Left lung (tissue), 10 donors: ENCODE results near the gene THOC7. TPM values are rescaled to one million over a fixed set of nuclear protein-coding genes. Genes with fewer than 3 reads are reported as not detected.

Source experiments
- ATAC-seq: fragments of 200-7000 bp; cut with Tn5 transposase; one replicate; pipeline ENCODE4 v1.9.1; 2020; ENCODE audit warnings: moderate library complexity
- DNase-seq, 4 donors: peaks; one replicate each; pipeline ENCODE4 v3.0.0-alpha.2; 2013 to 2020
- H3K27ac ChIP-seq, 2 donors: fragments of 200-600 bp; sonication (generic) in 1 of 2; one replicate each; pipeline versions ENCODE4 v1.5.0 to v1.8.0; 2020 to 2021
- H3K27me3 ChIP-seq, 2 donors: fragments of 200-600 bp; sonication (generic) in 1 of 2; one replicate each; pipeline versions ENCODE4 v1.5.0 to v1.8.0; 2020 to 2021
- H3K36me3 ChIP-seq, 2 donors: fragments of 200-600 bp; sonication (generic) in 1 of 2; one replicate each; pipeline versions ENCODE4 v1.5.0 to v1.8.0; 2020 to 2021
- H3K4me1 ChIP-seq, 2 donors: fragments of 200-600 bp; one replicate each; pipeline ENCODE4 v1.8.0; 2021
- H3K4me3 ChIP-seq, 2 donors: fragments of 200-600 bp; sonication (generic) in 1 of 2; one replicate each; pipeline versions ENCODE4 v1.5.0 to v1.8.0; 2020 to 2021; ENCODE audit warnings: mild to moderate bottlenecking in 1 of 2
- H3K9me3 ChIP-seq, 2 donors: fragments of 200-600 bp; sonication (generic) in 1 of 2; one replicate each; pipeline versions ENCODE4 v1.5.0 to v1.8.0; 2020 to 2021
- intact Hi-C, 2 donors: fragments of 100-400 bp; cut with DNase I; formaldehyde crosslinking; loops; one replicate each; pipeline versions ENCODE4 v1.11.2 to v1.14.2; 2022
- polyA plus RNA-seq, 6 donors: library from polyadenylated mRNA; unstranded; fragments of 120-200 nt; gene quantifications; one replicate each; pipeline ENCODE4 v1.2.1, GENCODE V29; 2013; ENCODE audit not compliant: insufficient read length in 6 of 6
- total RNA-seq, 2 donors: library from RNA; stranded (reverse); fragmentation: NEBNext Ultra II Directional; extraction: Animal tissue kit (Norgen Biotek cat#: 25700); gene quantifications; one replicate each; pipeline ENCODE4 v1.2.1, GENCODE V29; 2021
- TF ChIP-seq, protein P1 (sequence below), 2 donors: fragments of 200-600 bp; sonication (generic) in 1 of 2; IDR thresholded peaks; one replicate each; pipeline versions ENCODE4 v1.5.0 to v1.8.0; 2021; ENCODE audit warnings: antibody characterized with exemption in 2 of 2
- donor health status: DM: no; HTN: yes; CAD: no.
- donor health status: DM: no; HTN: no; CAD: no.

THOC7 gene
- total and polyA plus RNA-seq, 8 donors, result 46.7 to 80.2 (median 75.6) TPM

DNA sequence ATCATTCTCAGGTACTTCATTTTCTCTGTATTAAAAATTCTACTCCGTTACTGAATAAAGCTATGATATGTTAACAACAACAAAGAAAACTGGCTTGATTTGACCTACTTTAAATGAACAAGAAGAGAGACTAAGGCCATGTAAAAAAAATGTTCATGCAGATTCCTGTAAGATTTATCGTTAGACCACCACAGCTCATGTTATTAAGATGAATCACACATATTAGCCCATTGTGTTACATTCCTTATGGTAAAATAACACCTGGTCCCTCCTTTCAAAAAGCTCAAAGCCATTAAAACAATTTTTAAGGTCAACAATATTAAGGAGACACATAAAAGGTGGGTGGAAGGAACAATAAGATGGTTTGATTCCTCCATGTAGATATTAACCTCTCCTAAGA lies 6.3 kb downstream of the THOC7 start:
- Histone ChIP-seq H3K27me3 (no peaks in the 10 kb centered on the region), H3K27ac (no peak overlapping the region), H3K4me3 (no peak overlapping the region), H3K4me1 (peaks cover 0 to 9% of the 10 kb centered on the region in 2 donors), H3K36me3 (no peaks in the 10 kb centered on the region), H3K9me3 (no peaks in the 10 kb centered on the region)
- TF ChIP-seq, protein P1, sequence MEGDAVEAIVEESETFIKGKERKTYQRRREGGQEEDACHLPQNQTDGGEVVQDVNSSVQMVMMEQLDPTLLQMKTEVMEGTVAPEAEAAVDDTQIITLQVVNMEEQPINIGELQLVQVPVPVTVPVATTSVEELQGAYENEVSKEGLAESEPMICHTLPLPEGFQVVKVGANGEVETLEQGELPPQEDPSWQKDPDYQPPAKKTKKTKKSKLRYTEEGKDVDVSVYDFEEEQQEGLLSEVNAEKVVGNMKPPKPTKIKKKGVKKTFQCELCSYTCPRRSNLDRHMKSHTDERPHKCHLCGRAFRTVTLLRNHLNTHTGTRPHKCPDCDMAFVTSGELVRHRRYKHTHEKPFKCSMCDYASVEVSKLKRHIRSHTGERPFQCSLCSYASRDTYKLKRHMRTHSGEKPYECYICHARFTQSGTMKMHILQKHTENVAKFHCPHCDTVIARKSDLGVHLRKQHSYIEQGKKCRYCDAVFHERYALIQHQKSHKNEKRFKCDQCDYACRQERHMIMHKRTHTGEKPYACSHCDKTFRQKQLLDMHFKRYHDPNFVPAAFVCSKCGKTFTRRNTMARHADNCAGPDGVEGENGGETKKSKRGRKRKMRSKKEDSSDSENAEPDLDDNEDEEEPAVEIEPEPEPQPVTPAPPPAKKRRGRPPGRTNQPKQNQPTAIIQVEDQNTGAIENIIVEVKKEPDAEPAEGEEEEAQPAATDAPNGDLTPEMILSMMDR (IDR thresholded peaks at IDR 0.05), result no peak
- ATAC-seq, result no peak
- no peak for DNase-seq
- intact Hi-C loops, result no loop called here

DNA sequence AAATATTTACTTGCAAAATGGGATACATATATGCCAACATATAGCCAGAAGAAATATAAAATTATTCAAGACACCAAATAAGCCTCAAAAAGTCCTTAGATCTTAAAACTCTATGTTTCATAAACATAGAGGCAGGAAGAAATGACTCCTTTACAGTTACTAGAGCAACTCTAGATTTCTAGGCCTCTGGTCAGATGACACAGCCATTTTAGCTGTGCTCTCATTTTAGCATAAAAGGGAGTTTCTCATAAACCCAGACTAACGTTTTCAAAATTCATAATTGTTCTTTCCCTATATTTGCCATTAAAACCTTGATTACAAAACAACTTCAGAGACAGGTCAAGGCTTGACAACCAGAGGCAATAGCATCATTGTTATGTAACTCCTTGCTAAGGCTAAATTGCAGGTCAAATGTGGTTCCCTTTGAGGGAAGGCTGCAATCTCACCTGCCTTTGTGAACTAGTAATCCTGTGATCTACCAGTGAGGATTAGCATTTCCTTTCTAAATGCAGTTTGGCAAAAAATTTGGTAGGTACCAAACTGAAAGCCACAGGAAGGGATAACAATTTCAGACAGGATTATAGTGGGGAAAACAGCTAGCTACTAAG lies 8.2 kb downstream of the THOC7 start:
- H3K27me3 ChIP-seq, result no peaks in the 10 kb centered on the region
- ATAC-seq (no peak), DNase-seq (no peak)
- no peaks in the 10 kb centered on the region for H3K36me3 ChIP-seq
- TF ChIP-seq, protein P1 (IDR thresholded peaks at IDR 0.05), result no peak
- H3K4me1 ChIP-seq, result peaks cover 0 to 4% of the 10 kb centered on the region in 2 donors
- H3K27ac ChIP-seq, result no peak overlapping the region
- H3K4me3 ChIP-seq, result no peak overlapping the region
- intact Hi-C loops, result no loop called here
- H3K9me3 ChIP-seq, result no peaks in the 10 kb centered on the region

DNA sequence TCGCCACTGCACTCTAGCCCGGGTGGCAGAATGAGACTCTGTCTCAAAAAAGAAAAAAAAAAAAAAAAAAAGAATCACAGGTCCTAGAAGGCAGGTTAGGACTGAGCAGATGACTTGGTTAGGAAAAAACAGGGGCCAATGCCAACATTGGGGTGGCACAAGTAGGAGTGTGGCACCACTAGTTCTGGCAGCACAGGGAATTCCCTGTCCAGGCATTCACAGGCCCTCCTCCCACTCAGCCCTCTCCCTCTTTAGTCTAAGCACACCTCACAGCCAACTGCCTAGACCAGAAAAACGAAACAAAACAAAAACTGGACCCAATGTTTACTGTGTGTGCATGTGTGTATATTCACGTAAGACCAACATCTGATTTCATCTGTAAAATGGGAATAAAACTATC lies 10.5 kb downstream of the THOC7 start:
- TF ChIP-seq, protein P1 (IDR thresholded peaks at IDR 0.05), result no peak
- no peak for DNase-seq
- H3K4me3 ChIP-seq, result no peak overlapping the region
- H3K4me1 ChIP-seq, result peaks cover 0 to 4% of the 10 kb centered on the region in 2 donors
- intact Hi-C loops, result no loop called here
- H3K36me3 ChIP-seq, result no peaks in the 10 kb centered on the region
- no peaks in the 10 kb centered on the region for H3K9me3 ChIP-seq
- H3K27me3 ChIP-seq, result no peaks in the 10 kb centered on the region
- H3K27ac ChIP-seq, result no peak overlapping the region
- ATAC-seq, result no peak

DNA sequence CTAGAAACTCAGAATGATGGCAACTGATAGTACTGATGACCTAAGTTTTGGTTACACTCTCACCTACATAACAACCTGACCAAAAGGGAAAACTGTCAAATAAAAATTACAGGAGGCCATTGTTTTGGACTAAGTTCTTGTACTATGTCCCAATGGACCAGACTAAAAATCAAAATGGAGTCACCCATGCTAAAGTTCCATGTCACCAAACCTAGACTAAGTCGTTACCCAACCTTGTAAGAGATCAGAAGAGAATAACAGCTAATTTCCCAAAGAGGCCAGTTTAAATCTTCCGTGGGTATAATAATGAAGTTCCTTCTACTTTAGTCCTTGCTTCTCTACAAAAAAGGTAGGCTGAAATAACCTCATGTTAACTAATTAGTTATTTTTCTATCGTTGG lies 12.3 kb downstream of the THOC7 start:
- H3K27me3 ChIP-seq, result no peaks in the 10 kb centered on the region
- H3K4me3 ChIP-seq, result no peak overlapping the region
- no peaks in the 10 kb centered on the region for H3K9me3 ChIP-seq
- intact Hi-C loops, result no loop called here
- TF ChIP-seq, protein P1 (IDR thresholded peaks at IDR 0.05), result no peak
- no peak overlapping the region for H3K27ac ChIP-seq
- H3K36me3 ChIP-seq, result no peaks in the 10 kb centered on the region
- ATAC-seq (no peak), DNase-seq (no peak)
- H3K4me1 ChIP-seq, result peaks cover 0 to 4% of the 10 kb centered on the region in 2 donors

DNA sequence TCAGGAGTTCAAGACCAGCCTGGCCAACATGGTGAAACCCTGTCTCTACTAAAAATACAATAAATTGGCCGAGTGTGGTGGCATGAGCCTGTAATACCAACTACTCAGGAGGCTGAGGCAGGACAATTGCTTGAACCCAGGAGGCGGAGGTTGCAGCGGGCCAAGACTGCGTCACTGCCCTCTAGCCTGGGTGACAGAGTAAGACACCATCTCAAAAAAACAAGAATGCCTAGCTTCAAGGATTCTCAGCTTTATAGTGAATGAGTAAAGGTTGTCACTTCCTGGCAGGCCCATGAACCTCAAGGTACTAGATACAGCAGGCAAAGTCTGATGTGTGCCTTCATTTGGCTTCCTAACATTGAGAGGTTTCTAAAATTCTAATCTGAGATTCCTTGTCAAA lies 14.4 kb downstream of the THOC7 start:
- intact Hi-C loops, result no loop called here
- H3K27me3 ChIP-seq, result no peaks in the 10 kb centered on the region
- TF ChIP-seq, protein P1 (IDR thresholded peaks at IDR 0.05), result no peak

More for the DNA sequence above, 14.4 kb downstream of the THOC7 start:
- ATAC-seq (no peak), DNase-seq (no peak)
- no peaks in the 10 kb centered on the region for H3K4me1 ChIP-seq
- H3K27ac ChIP-seq, result no peak overlapping the region
- no peak overlapping the region for H3K4me3 ChIP-seq
- no peaks in the 10 kb centered on the region for H3K36me3 ChIP-seq
- no peaks in the 10 kb centered on the region for H3K9me3 ChIP-seq
